Esophagus muscularis mucosa (tissue), 4 donors: ENCODE measurements around the gene CYSRT1. TPM values are rescaled to one million over a fixed set of nuclear protein-coding genes. Genes with fewer than 3 reads are reported as not detected.

ENCODE experiments used
- DNase-seq: peaks from one replicate; pipeline ENCODE4 v3.0.0-alpha.2; 2017; ENCODE audit errors: extremely low spot score
- H3K27ac ChIP-seq, 4 donors: fragments of 200-600 bp; sonication (generic); replicated peaks in 1 of 4; 1 replicate in 3 of 4; 2 replicates in 1 of 4; pipeline ENCODE4 v1.5.1; 2016 to 2019; ENCODE audit warnings: mild to moderate bottlenecking in 1 of 4
- H3K27me3 ChIP-seq, 4 donors: fragments of 200-600 bp; sonication (generic); one replicate each; pipeline versions ENCODE4 v1.5.1 to v1.6.0; 2016 to 2019
- H3K36me3 ChIP-seq, 4 donors: fragments of 200-600 bp; sonication (generic); one replicate each; pipeline ENCODE4 v1.5.1; 2016 to 2019
- H3K4me1 ChIP-seq, 4 donors: fragments of 200-600 bp; sonication (generic); one replicate each; pipeline ENCODE4 v1.5.1; 2016 to 2019
- H3K4me3 ChIP-seq, 4 donors: fragments of 200-600 bp; sonication (generic); 1 replicate in 2 of 4; 2 replicates in 2 of 4; pipeline ENCODE4 v1.5.1; 2016 to 2019; ENCODE audit warnings: mild to moderate bottlenecking in 4 of 4, moderate library complexity in 1 of 4
- H3K9me3 ChIP-seq, 4 donors: fragments of 200-600 bp; sonication (generic); 1 replicate in 3 of 4; 2 replicates in 1 of 4; pipeline ENCODE4 v1.5.1; 2016 to 2019
- CTCF ChIP-seq, 3 experiments: fragments of 200-600 bp in 2 of 3; fragments of 450-650 bp in 1 of 3; sonication (generic) in 2 of 3; IDR thresholded peaks; one replicate each; pipeline ENCODE4 v1.5.1; 2017 to 2019; ENCODE audit warnings: antibody characterized with exemption in 3 of 3, mild to moderate bottlenecking in 2 of 3, moderate library complexity in 1 of 3
- EP300 ChIP-seq: sonication (generic); formaldehyde crosslinking; IDR thresholded peaks from one replicate; pipeline ENCODE4 v1.6.1; 2017; ENCODE audit warnings: antibody characterized with exemption
- POLR2A ChIP-seq: fragments of 450-650 bp; IDR thresholded peaks from one replicate; pipeline ENCODE4 v1.6.1; 2017; ENCODE audit warnings: antibody characterized with exemption, moderate library complexity, mild to moderate bottlenecking, low read depth
- POLR2AphosphoS5 ChIP-seq, 2 donors: sonication (generic); formaldehyde crosslinking; IDR thresholded peaks; one replicate each; pipeline ENCODE4 v1.6.1; 2017; ENCODE audit warnings: antibody characterized with exemption in 2 of 2
- WGBS: methylation state at CpG from one replicate; pipeline ENCODE4 v1.1.5; 2018; 5-methylcytosine and 5-hydroxymethylcytosine counted together
- intact Hi-C: fragments of 100-400 bp; cut with DNase I; formaldehyde crosslinking; loops from one replicate; pipeline ENCODE4 v1.15.1; 2023
- total RNA-seq, 4 donors: library from RNA; depleted of rRNA; stranded (reverse); fragments of >200 nt; gene quantifications; one replicate each; pipeline versions ENCODE4 v1.1.0 to v1.2.1, GENCODE V29; 2016

Gene CYSRT1
- total RNA-seq, 4 donors from 2014 or later = 0.33 to 0.45 (median 0.40) TPM; not detected in 1

- no peak for DNase-seq
- WGBS = 76% methylated on average over 3 of the region's 12 CpGs
- Histone ChIP-seq H3K9me3 (no peaks in the 10 kb centered on the region), H3K27me3 (no peaks in the 10 kb centered on the region), H3K27ac (no peak overlapping the region), H3K4me3 (no peak overlapping the region), H3K4me1 (peaks cover 25 to 46% (median 30%) of the 10 kb centered on the region in 4 donors), H3K36me3 (peaks cover 0 to 25% (median 12%) of the 10 kb centered on the region in 4 donors)
- intact Hi-C loops = no loop called here
- TF ChIP-seq CTCF (IDR thresholded peaks at IDR 0.05) = no peak
- TF ChIP-seq POLR2A = no peak
- TF ChIP-seq EP300 = no peak
- no peak for TF ChIP-seq POLR2AphosphoS5 (IDR thresholded peaks at IDR 0.05)
These were observed 6.2 kb upstream of the CYSRT1 start for GRCh38 chr9:137218754-137219271.

- TF ChIP-seq POLR2AphosphoS5 (IDR thresholded peaks at IDR 0.05) (no peak), POLR2A (no peak), EP300 (no peak), CTCF (IDR thresholded peaks at IDR 0.05) (no peak)
- H3K4me1 ChIP-seq = peaks cover 30 to 51% (median 36%) of the 10 kb centered on the region in 4 donors
- no peak overlapping the region for H3K4me3 ChIP-seq
- no peaks in the 10 kb centered on the region for H3K27me3 ChIP-seq
- intact Hi-C loops = loop anchor here (2.0 to 5.0 kb wide), 2 partner anchors 19 to 33 kb away; partner anchors contain the start of genes ANAPC2, SSNA1 and TPRN
- WGBS = 90% methylated on average over 2 of the region's 10 CpGs
- H3K9me3 ChIP-seq = no peaks in the 10 kb centered on the region
- H3K36me3 ChIP-seq = peaks cover 0 to 18% (median 8%) of the 10 kb centered on the region in 4 donors
- H3K27ac ChIP-seq = no peak overlapping the region
- no peak for DNase-seq
These were observed 5.1 kb upstream of the CYSRT1 start for GRCh38 chr9:137219757-137220316.

GRCh38 chr9:137220317-137221094 lies 4.5 kb upstream of the CYSRT1 start:
- DNase-seq = no peak
- Histone ChIP-seq H3K27me3 (no peaks in the 10 kb centered on the region), H3K27ac (no peak overlapping the region), H3K4me1 (peaks cover 30 to 51% (median 36%) of the 10 kb centered on the region in 4 donors), H3K9me3 (no peaks in the 10 kb centered on the region), H3K4me3 (no peak overlapping the region), H3K36me3 (peaks cover 0 to 11% (median 5%) of the 10 kb centered on the region in 4 donors)
- no peak for TF ChIP-seq POLR2A
- no peak for TF ChIP-seq CTCF (IDR thresholded peaks at IDR 0.05)
- no peak for TF ChIP-seq EP300
- intact Hi-C loops = loop anchor here (2.0 to 5.0 kb wide), 2 partner anchors 20 to 33 kb away; partner anchors contain the start of genes ANAPC2, SSNA1 and TPRN
- WGBS = 90% methylated on average over 31 of the region's 52 CpGs

GRCh38 chr9:137221095-137221505 lies 3.9 kb upstream of the CYSRT1 start:
- H3K27me3 ChIP-seq = no peaks in the 10 kb centered on the region
- intact Hi-C loops = loop anchor here (2.0 to 5.0 kb wide), 2 partner anchors 20 to 34 kb away; partner anchors contain the start of genes ANAPC2, SSNA1 and TPRN
- no peak for DNase-seq
- no peak for TF ChIP-seq EP300
- no peak for TF ChIP-seq POLR2AphosphoS5 (IDR thresholded peaks at IDR 0.05)
- no peak for TF ChIP-seq POLR2A
- no peak for TF ChIP-seq CTCF (IDR thresholded peaks at IDR 0.05)
- H3K36me3 ChIP-seq = peaks cover 0 to 7% (median 3%) of the 10 kb centered on the region in 4 donors
- no CpG with 5 or more reads among the region's 14 CpGs for WGBS
- H3K9me3 ChIP-seq = no peaks in the 10 kb centered on the region
- no peak overlapping the region for H3K27ac ChIP-seq
- H3K4me1 ChIP-seq = peaks cover 30 to 51% (median 36%) of the 10 kb centered on the region in 4 donors
- peak overlapping the region; percentile 50 to 87 (median 80) for H3K4me3 ChIP-seq
